ENCODE results near the gene TUT4. TPM values are rescaled to one million over a fixed set of nuclear protein-coding genes. Genes with fewer than 3 reads are reported as not detected.

TUT4 gene
- total RNA-seq, 1 experiment from 2014 or later = 67.4 TPM

GRCh38 chr1:52550447-52550846, 2.4 kb downstream of the TUT4 start:
- Histone ChIP-seq H3K36me3 (ENCODE audit: control insufficient read depth, insufficient read depth, low read length) (peaks cover 2% of the 10 kb centered on the region; the same call in 1 of the 2 replicates), H3K4me1 (ENCODE audit: control insufficient read depth, insufficient read depth, low read length) (peaks cover 26% of the 10 kb centered on the region), H3K27ac (ENCODE audit: low read length) (no peak overlapping the region; the same call in 1 of the 2 replicates), H3K27me3 (ENCODE audit: control insufficient read depth, insufficient read depth, low read length) (no peaks in the 10 kb centered on the region), H3K9me3 (ENCODE audit: control insufficient read depth, insufficient read depth, low read depth, low read length) (no peaks in the 10 kb centered on the region), H3K4me3 (ENCODE audit: low read depth in 2 of 2, low read length in 2 of 2) (no peak overlapping the region)
- ChIA-PET POLR2A (no interaction called here), CTCF (no interaction called here)
- TF ChIP-seq TCF7L2 (IDR thresholded peaks at IDR 0.05; ENCODE audit: low read depth, low read length) = no peak
- TF ChIP-seq SIN3A (IDR thresholded peaks at IDR 0.05; ENCODE audit: borderline replicate concordance, insufficient read depth, low read depth, low read length) = no peak
- no peak for TF ChIP-seq REST (IDR thresholded peaks at IDR 0.05; ENCODE audit: insufficient read depth in 1 of 2, low read depth in 2 of 2, low read length in 1 of 2)
- no peak for TF ChIP-seq POLR2AphosphoS5 (IDR thresholded peaks at IDR 0.05; ENCODE audit: low read depth, low read length)
- no peak for TF ChIP-seq CTCF (IDR thresholded peaks at IDR 0.05)
- ATAC-seq (no peak), DNase-seq (ENCODE audit: low read depth, low spot score) (no peak)
- in situ Hi-C loops (cut with HindIII; ENCODE audit: low pct_unique_long_range_greater_than_20kb, low sequenced_read_pairs) (no loop called here), intact Hi-C loops (cut with micrococcal nuclease; ENCODE audit: unreplicated experiment) (no loop called here)
- BruUV-seq (replicated peaks) = no TSS peak

- Histone ChIP-seq H3K4me1 (ENCODE audit: control insufficient read depth, insufficient read depth, low read length) (peaks cover 20% of the 10 kb centered on the region), H3K9me3 (ENCODE audit: control insufficient read depth, insufficient read depth, low read depth, low read length) (0 out of 2 replicates have a peak, but pooled peaks cover 4% of the 10 kb centered on the region), H3K36me3 (ENCODE audit: control insufficient read depth, insufficient read depth, low read length) (peaks cover 2% of the 10 kb centered on the region; the same call in 1 of the 2 replicates), H3K27ac (ENCODE audit: low read length) (no peak overlapping the region), H3K27me3 (ENCODE audit: control insufficient read depth, insufficient read depth, low read length) (no peaks in the 10 kb centered on the region), H3K4me3 (ENCODE audit: low read depth in 2 of 2, low read length in 2 of 2) (no peak overlapping the region)
- intact Hi-C loops (cut with micrococcal nuclease; ENCODE audit: unreplicated experiment) = no loop called here
- no peak for ATAC-seq
- DNase-seq (ENCODE audit: low read depth, low spot score) = no peak
- ChIA-PET CTCF (no interaction called here), POLR2A (no interaction called here)
- BruUV-seq (replicated peaks) = no TSS peak
- TF ChIP-seq POLR2AphosphoS5 (IDR thresholded peaks at IDR 0.05; ENCODE audit: low read depth, low read length) (no peak), SIN3A (IDR thresholded peaks at IDR 0.05; ENCODE audit: borderline replicate concordance, insufficient read depth, low read depth, low read length) (no peak), TCF7L2 (IDR thresholded peaks at IDR 0.05; ENCODE audit: low read depth, low read length) (no peak), CTCF (IDR thresholded peaks at IDR 0.05) (no peak), REST (IDR thresholded peaks at IDR 0.05; ENCODE audit: insufficient read depth in 1 of 2, low read depth in 2 of 2, low read length in 1 of 2) (no peak)
- in situ Hi-C loops (cut with HindIII; ENCODE audit: low pct_unique_long_range_greater_than_20kb, low sequenced_read_pairs) = no loop called here
These were observed 3.6 kb downstream of the TUT4 start for GRCh38 chr1:52549267-52549666.

All from Panc1 (cell line).